Heart left ventricle (tissue), 16 donors: ENCODE results near the gene SEMA3F. TPM values are rescaled to one million over a fixed set of nuclear protein-coding genes. Genes with fewer than 3 reads are reported as not detected.

Experiments
- ATAC-seq, 4 donors: fragments of 200-7000 bp; cut with Tn5 transposase; one replicate each; pipeline ENCODE4 v1.9.1; 2020 to 2022; ENCODE audit warnings: moderate library complexity in 4 of 4, mild to moderate bottlenecking in 3 of 4, moderate number of reproducible peaks in 1 of 4
- DNase-seq, 5 donors: peaks; one replicate each; pipeline ENCODE4 v3.0.0-alpha.2; 2020
- H3K27ac ChIP-seq, 12 donors: fragments of 200-600 bp; sonication (generic) in 4 of 12; one replicate each; pipeline versions ENCODE4 v1.5.0 to v1.8.0; 2016 to 2022; ENCODE audit warnings: mild to moderate bottlenecking in 2 of 12
- H3K27me3 ChIP-seq, 9 donors: fragments of 200-600 bp; sonication (generic) in 2 of 9; one replicate each; pipeline versions ENCODE4 v1.5.1 to v1.8.0; 2016 to 2022; ENCODE audit warnings: mild to moderate bottlenecking in 3 of 9
- H3K36me3 ChIP-seq, 9 donors: fragments of 200-600 bp; sonication (generic) in 2 of 9; one replicate each; pipeline versions ENCODE4 v1.5.0 to v1.8.0; 2018 to 2022; ENCODE audit warnings: mild to moderate bottlenecking in 2 of 9
- H3K4me1 ChIP-seq, 12 donors: fragments of 200-600 bp; sonication (generic) in 4 of 12; one replicate each; pipeline versions ENCODE4 v1.5.0 to v1.8.0; 2016 to 2022; ENCODE audit warnings: mild to moderate bottlenecking in 3 of 12
- H3K4me3 ChIP-seq, 12 donors: fragments of 200-600 bp; sonication (generic) in 4 of 12; one replicate each; pipeline versions ENCODE4 v1.5.0 to v1.8.0; 2017 to 2022; ENCODE audit warnings: mild to moderate bottlenecking in 9 of 12, moderate library complexity in 4 of 12
- H3K9me3 ChIP-seq, 12 donors: fragments of 200-600 bp; sonication (generic) in 4 of 12; one replicate each; pipeline versions ENCODE4 v1.5.0 to v1.8.0; 2016 to 2022; ENCODE audit warnings: mild to moderate bottlenecking in 1 of 12
- POLR2A ChIP-seq, 2 donors: fragments of 450-650 bp; IDR thresholded peaks; one replicate each; pipeline ENCODE4 v1.6.1; 2017; ENCODE audit warnings: antibody characterized with exemption in 2 of 2, mild to moderate bottlenecking in 2 of 2, moderate library complexity in 2 of 2
- whole genome bisulfite sequencing, 4 donors: extraction: QIAGEN DNeasy Blood & Tissue Kit in 2 of 4; methylation state at CpG; one replicate each; pipeline versions ENCODE4 v1.1.5 to v1.1.7; 2013 to 2018; 5-methylcytosine and 5-hydroxymethylcytosine counted together
- intact Hi-C, 10 donors: fragments of 100-400 bp; cut with DNase I; formaldehyde crosslinking; loops; one replicate each; pipeline versions ENCODE4 v1.11.1 to v1.14.2; 2022
- polyA plus RNA-seq, 2 donors: library from polyadenylated mRNA; stranded (reverse); fragments of 200-250 nt; gene quantifications; one replicate each; pipeline ENCODE4 v1.2.3, GENCODE V29; 2013
- total RNA-seq, 9 donors: library from RNA; depleted of rRNA in 2 of 9; stranded (reverse); fragments of >200 nt in 2 of 9; fragmentation: NEBNext Ultra II Directional in 3 of 9; extraction: Animal tissue kit (Norgen Biotek cat#: 25700) in 3 of 9; gene quantifications; one replicate each; pipeline versions ENCODE4 v1.1.0 to v1.2.4, GENCODE V29; 2016 to 2023
- TF ChIP-seq, protein P1 (sequence below), 12 donors: fragments of 200-600 bp; sonication (generic) in 4 of 12; IDR thresholded peaks; one replicate each; pipeline versions ENCODE4 v1.5.0 to v1.8.0; 2018 to 2022; ENCODE audit warnings: antibody characterized with exemption in 12 of 12, mild to moderate bottlenecking in 5 of 12
- donor health status: ischemic (EF 13 %, LVEDD 7.1; RV severe dilation, severe dysfunction).
- donor health status: healthy with polysubstance abuse.
- donor health status: DM: no; HTN: yes; CAD: no.
- donor health status: DM: no; HTN: no; CAD: no.
- donor health status: ischemic (EF 25% LVEDD 6.9; RV normal size, moderate dysfunction).
- donor health status: ischemic (EF 25% LVEDD 5.7; RV mildly dilated, moderate dysfunction).
- donor health status: healthy.
- donor health status: DM: yes; HTN: yes; CAD: no.
- donor health status: ischemic (EF 35%, LVEDD 5.7; RV mildly dilated, moderate dysfunction).
- donor health status: nonischemic (EF 11% LVEDD 7.7; RV severe dilation, severe dysfunction).
- donor health status: DM: yes; HTN: yes; CAD: no.
- donor health status: PGD.
- donor health status: ischemic (EF 29% LVEDD 5.4; RV normal size, mild dysfunction).
- donor health status: nonischemic (EF 23%, LVEDD 6.1; RV moderate dilation, normal function).

SEMA3F gene
- total and polyA plus RNA-seq, 11 donors, result 6.1 to 94.1 (median 11.3) TPM

DNA sequence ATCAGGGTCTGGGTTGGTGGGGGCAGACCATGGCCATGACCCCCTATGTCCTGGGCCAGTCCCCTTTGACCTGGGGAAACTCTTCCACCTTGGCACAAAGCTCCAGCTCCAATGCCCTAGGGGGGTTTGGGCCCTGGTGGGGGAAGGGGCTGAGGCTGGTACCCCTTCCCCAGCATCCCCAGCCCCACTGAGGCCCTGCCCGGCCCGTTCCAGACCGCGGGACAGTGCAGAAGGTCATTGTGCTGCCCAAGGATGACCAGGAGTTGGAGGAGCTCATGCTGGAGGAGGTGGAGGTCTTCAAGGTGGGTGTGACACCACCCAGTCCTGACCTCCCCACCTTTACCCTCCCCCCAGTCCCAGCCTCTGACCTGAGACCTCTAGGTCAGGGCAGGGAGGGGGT, 30.1 kb downstream of the SEMA3F start:
- TF ChIP-seq POLR2A (IDR thresholded peaks at IDR 0.05), result no peak
- TF ChIP-seq, protein P1, sequence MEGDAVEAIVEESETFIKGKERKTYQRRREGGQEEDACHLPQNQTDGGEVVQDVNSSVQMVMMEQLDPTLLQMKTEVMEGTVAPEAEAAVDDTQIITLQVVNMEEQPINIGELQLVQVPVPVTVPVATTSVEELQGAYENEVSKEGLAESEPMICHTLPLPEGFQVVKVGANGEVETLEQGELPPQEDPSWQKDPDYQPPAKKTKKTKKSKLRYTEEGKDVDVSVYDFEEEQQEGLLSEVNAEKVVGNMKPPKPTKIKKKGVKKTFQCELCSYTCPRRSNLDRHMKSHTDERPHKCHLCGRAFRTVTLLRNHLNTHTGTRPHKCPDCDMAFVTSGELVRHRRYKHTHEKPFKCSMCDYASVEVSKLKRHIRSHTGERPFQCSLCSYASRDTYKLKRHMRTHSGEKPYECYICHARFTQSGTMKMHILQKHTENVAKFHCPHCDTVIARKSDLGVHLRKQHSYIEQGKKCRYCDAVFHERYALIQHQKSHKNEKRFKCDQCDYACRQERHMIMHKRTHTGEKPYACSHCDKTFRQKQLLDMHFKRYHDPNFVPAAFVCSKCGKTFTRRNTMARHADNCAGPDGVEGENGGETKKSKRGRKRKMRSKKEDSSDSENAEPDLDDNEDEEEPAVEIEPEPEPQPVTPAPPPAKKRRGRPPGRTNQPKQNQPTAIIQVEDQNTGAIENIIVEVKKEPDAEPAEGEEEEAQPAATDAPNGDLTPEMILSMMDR (IDR thresholded peaks at IDR 0.05), result no peak
- intact Hi-C loops, result no loop called here
- H3K9me3 ChIP-seq, result no peaks in the 10 kb centered on the region
- peaks cover 0 to 6% (median 0%) of the 10 kb centered on the region in 12 donors for H3K4me1 ChIP-seq
- DNase-seq, result peak in 1 of 5 donors; percentile 54
- ATAC-seq, result no peak
- H3K27ac ChIP-seq, result no peak overlapping the region
- WGBS, 4 donors, result 89 to 97% (median 93%) methylated on average over 4 of the region's 4 CpGs
- H3K36me3 ChIP-seq, result peaks cover 0 to 28% (median 4%) of the 10 kb centered on the region in 9 donors
- no peaks in the 10 kb centered on the region for H3K27me3 ChIP-seq
- H3K4me3 ChIP-seq, result no peak overlapping the region

DNA sequence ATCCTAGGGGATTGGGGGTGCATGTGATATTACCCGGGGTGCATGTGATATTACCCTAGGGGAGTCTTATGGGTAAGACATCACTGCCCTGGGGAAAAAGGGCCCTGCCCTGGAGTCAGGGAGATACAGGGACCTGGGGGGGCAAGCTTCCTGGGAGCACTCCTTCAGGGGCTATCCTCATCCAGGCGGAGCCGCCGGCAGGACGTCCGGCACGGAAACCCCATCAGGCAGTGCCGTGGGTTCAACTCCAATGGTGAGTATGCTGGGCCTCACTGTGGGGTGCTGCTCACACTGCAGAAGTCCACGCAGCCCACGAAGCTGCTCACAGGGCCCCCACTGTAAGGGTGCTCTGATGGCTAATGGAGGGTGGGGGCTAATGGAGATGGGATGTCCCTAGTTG, 31.0 kb downstream of the SEMA3F start:
- peaks cover 0 to 28% (median 4%) of the 10 kb centered on the region in 9 donors for H3K36me3 ChIP-seq

DNA sequence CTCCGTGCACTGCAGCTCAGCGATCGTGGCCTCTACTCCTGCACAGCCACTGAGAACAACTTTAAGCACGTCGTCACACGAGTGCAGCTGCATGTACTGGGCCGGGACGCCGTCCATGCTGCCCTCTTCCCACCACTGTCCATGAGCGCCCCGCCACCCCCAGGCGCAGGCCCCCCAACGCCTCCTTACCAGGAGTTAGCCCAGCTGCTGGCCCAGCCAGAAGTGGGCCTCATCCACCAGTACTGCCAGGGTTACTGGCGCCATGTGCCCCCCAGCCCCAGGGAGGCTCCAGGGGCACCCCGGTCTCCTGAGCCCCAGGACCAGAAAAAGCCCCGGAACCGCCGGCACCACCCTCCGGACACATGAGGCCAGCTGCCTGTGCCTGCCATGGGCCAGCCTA, 32.6 kb downstream of the SEMA3F start:
- ATAC-seq, result no peak
- intact Hi-C loops, result loop anchor here in 4 of 10 donors (1.0 to 2.0 kb wide), 3 partner anchors 31 to 65 kb away; partner anchors contain the start of gene SEMA3F (in 3 of the 4)

More for the DNA sequence above, 31.0 kb downstream of the SEMA3F start:
- no peak for ATAC-seq
- Histone ChIP-seq H3K27me3 (no peaks in the 10 kb centered on the region), H3K4me1 (peaks cover 0 to 6% (median 0%) of the 10 kb centered on the region in 12 donors), H3K27ac (no peak overlapping the region), H3K4me3 (no peak overlapping the region), H3K9me3 (no peaks in the 10 kb centered on the region)
- 91 to 95% (median 95%) methylated on average over 9 to 10 of the region's 10 CpGs for WGBS, 4 donors
- DNase-seq, result peak in 1 of 5 donors; percentile 47
- TF ChIP-seq POLR2A (IDR thresholded peaks at IDR 0.05), result no peak
- intact Hi-C loops, result no loop called here

DNA sequence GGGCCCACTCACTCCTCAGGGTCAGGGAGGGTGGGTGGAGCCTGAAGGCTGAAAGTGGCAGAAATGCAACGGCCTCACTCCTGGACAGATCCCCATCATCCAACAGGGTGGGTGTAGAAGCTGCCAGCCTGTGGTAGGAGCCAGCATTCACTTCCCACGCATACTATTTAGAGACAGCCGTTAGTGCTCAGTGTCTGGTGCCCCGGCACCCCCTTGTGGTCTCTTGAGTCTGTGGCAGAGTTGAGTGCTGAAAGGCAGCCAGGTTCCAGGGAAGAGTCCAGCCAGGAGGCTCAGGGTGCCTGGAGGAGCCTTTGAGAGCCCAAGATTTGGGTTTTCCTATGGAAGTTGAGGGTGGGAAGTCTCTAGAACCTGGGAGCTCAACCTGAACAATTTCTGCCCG, 34.1 kb downstream of the SEMA3F start:
- no peak for TF ChIP-seq POLR2A (IDR thresholded peaks at IDR 0.05)
- TF ChIP-seq, protein P1 (IDR thresholded peaks at IDR 0.05), result peak; percentile 58 to 86 (median 76)
- intact Hi-C loops, result loop anchor here in 9 of 10 donors (1.0 to 2.0 kb wide), 5 partner anchors 32 to 68 kb away; partner anchors contain the start of gene SEMA3F (in 4 of the 9)
- 0 to 20% (median 10%) methylated on average over 4 to 5 of the region's 5 CpGs for WGBS, 4 donors
- peaks cover 0 to 16% (median 4%) of the 10 kb centered on the region in 9 donors for H3K36me3 ChIP-seq
- H3K4me1 ChIP-seq, result peaks cover 0 to 23% (median 8%) of the 10 kb centered on the region in 12 donors
- H3K27me3 ChIP-seq, result peaks cover 12 to 21% (median 16%) of the 10 kb centered on the region in 9 donors
- no peaks in the 10 kb centered on the region for H3K9me3 ChIP-seq
- peak in 4 of 5 donors; percentile 73 to 81 (median 77) for DNase-seq
- H3K27ac ChIP-seq, result no peak overlapping the region
- no peak overlapping the region for H3K4me3 ChIP-seq
- ATAC-seq, result peak; percentile 80 to 86 (median 82)

More for the DNA sequence above, 32.6 kb downstream of the SEMA3F start:
- WGBS, 4 donors, result 92 to 98% (median 95%) methylated on average over 16 to 19 of the region's 19 CpGs
- H3K27ac ChIP-seq, result no peak overlapping the region
- H3K4me3 ChIP-seq, result no peak overlapping the region
- no peaks in the 10 kb centered on the region for H3K9me3 ChIP-seq
- H3K36me3 ChIP-seq, result peaks cover 0 to 23% (median 4%) of the 10 kb centered on the region in 9 donors
- no peak for TF ChIP-seq POLR2A (IDR thresholded peaks at IDR 0.05)
- TF ChIP-seq, protein P1 (IDR thresholded peaks at IDR 0.05), result no peak
- no peak for DNase-seq
- H3K27me3 ChIP-seq, result peaks cover 0 to 6% (median under 1%) of the 10 kb centered on the region in 9 donors
- peaks cover 0 to 7% (median under 1%) of the 10 kb centered on the region in 12 donors for H3K4me1 ChIP-seq
